D721Med (cell line): Measurements from ENCODE around the gene PGAM5.

Source experiments
- DNase-seq: peaks from one replicate; pipeline ENCODE4 v3.0.0; 2011; ENCODE audit warnings: low spot score; ENCODE audit not compliant: insufficient read length
- FAIRE-seq: peaks from 2 replicates; lab custom pipeline; 2011; peaks lifted over from hg19 to GRCh38; lab: Jason Lieb, UNC
- CTCF ChIP-seq: IDR thresholded peaks from 2 replicates; pipeline ENCODE4 v1.5.1; 2012; ENCODE audit warnings: mild to moderate bottlenecking, control low read depth; ENCODE audit not compliant: insufficient read depth; ENCODE audit errors: missing control alignments

PGAM5 gene

DNA sequence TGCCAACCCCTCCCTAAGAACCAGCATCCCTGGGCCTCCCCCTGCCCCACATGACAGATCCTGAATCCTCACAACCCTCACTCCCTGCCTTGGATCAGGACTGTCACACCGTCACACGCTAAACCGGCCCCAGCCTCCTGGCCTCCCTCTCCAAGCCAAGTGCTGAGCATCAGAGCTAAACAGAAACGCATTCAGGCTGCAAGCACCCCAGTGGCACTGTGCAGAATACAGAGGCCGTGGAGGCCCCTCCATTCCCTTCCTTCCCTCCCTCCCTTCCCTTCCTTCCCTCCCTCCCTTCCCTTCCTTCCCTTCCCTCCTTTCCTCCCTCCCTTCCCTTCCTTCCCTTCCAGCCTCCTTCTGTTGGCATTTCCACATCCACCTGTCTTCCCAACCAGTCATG lies 36.1 kb upstream of the PGAM5 start:
- TF ChIP-seq CTCF: no peak
- no peak for FAIRE-seq
- DNase-seq: no peak

DNA sequence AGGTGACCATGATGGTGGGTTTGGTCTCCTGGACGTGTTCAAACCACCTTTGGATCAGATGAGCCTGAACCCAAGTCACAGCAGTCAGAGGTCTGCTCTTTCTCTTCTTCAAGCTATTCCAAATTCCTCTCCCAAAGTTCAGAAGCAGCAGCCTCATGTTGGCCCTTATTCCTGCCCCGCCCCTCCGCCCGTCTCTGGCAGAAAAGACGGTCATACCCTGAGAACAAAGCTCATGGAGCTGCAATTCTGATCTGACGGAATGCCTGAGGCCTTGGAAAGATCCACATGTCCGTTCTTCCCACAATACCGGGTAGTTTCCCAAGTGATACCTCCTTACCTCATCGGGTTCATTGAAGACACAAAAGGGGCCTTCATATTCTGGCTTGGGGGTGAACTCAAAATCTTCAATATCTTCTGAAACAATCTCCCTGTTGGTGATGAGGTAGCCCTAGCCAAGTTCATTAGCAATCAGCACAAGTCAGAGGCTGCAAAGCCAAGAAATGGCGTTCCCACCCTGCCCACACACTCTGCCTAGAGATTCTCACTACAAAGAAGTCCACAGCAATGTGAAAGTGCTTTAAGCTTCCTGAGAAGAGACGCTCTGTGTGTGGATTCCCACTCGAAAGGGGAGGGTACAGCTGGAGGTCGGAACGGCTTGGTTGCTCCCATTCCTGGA lies 34.7 kb upstream of the PGAM5 start:
- no peak for DNase-seq
- no peak for FAIRE-seq

GRCh38 chr12:132677492-132677891 lies 33.1 kb upstream of the PGAM5 start:
- no peak for DNase-seq
- no peak for FAIRE-seq
- no peak for TF ChIP-seq CTCF

More for the DNA sequence above, 34.7 kb upstream of the PGAM5 start:
- TF ChIP-seq CTCF: no peak

DNA sequence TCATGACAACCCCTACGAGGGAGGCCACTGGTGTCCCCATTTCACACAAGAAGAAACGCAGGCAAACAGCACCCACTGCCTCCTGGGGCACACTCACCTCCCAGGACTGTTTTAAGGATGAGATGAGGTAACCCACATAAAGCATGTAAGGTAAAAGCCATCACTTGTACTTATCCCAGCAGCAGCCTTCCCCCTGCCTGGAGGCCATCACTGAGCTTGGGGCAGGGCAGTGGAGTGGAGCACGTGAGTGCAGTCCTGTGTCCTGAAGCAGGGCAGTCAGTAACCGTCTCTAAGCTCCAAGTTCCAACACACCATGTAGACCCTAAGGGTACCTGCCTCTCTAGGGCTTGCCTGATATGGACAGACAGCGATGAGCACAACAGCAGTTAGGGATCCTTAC lies 25.2 kb upstream of the PGAM5 start:
- FAIRE-seq (no peak), DNase-seq (no peak)
- TF ChIP-seq CTCF: no peak

DNA sequence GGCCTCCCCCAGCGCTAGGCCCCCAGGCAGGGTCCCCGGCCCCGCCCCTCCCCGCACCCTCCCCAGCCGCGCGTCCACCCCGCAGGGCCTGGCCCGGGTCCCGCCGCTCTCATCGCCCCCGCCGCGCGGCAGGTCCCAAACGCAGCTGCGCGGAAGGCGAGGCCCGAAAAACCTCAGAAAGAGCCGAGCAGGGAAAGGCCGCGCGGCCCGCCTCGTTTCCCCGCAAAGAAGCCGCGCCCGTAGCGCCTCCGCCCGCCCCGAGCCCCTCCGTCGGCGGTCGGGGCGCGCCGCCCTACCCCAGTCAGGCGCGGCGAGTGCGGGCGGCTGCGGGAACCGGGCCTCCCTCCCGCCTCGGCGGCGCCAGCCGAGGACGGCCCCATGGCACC lies 23.8 kb upstream of the PGAM5 start:
- no peak for DNase-seq
- FAIRE-seq: no peak
- TF ChIP-seq CTCF: no peak

DNA sequence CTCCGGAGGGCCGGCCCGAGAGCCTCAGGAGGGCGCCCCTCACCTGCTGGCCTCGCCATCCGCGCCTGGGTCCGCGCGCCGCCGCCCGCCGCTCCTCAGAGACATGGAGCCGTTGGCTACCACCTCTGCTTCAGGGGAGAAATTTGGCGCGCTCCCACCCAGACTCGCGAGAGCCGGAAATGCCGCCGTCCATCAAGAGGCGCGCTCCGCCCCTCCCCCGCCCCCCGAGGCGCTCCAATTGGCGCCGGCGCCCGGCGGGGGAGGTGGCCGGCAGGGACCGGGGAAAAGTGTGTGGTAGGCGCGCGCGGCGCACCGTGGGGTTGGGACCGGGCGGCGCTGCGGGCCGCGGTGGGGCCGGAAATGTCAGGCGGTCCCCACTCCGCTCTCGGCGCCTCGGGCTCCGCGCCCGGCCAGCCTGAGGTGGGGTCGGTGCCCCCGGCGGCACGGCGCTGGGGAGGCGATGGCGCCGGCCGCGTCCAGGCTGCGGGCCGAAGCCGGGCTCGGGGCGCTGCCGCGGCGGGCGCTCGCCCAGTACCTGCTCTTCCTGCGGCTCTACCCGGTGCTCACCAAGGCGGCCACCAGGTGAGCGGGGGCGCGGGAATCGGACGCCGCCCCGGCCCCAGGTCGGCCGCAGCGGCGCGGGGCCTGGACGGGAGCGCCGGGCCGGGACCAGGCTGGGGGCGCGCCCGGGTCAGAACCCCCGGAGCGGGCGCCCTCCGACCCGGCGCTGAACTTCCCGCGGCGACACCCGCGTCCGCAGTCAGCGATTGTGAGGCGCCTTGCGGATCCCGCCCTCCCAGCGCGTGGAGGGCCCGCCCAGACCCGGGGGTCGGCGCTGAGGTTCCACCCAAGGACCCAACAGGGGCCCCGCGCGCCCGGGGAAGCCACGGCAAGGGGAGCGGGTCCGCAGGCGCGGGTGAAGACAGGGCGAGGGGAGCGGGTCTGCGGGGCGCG lies 23.2 kb upstream of the PGAM5 start, which contains the start of the genes POLE and PXMP2:
Gene POLE, minus strand, starts transcription at position 132 of the 954 bp plus-strand sequence. Its CDS starts 27 bp downstream, at position 105.
Gene PXMP2, plus strand, starts transcription at position 377 of the 954 bp plus-strand sequence. Its CDS starts 84 bp downstream, at position 461.
- FAIRE-seq: no peak
- TF ChIP-seq CTCF: no peak
- DNase-seq: peak; percentile 96
